Cardiac muscle cell (in vitro differentiated cells and primary cell): ENCODE data around the gene MYO1B. TPM values are rescaled to one million over a fixed set of nuclear protein-coding genes. Genes with fewer than 3 reads are reported as not detected.
"Not testable (repeated sequence)": the region's sequence is repeated elsewhere in the genome, so short reads cannot be mapped to it uniquely, and the experiment has no call there.

Experiments used
- DNase-seq, 2 donors: peaks; one replicate each; pipeline versions ENCODE4 v3.0.0 to v3.0.0-alpha.2; 2010 to 2017; ENCODE audit warnings: low read depth in 1 of 2, low spot score in 1 of 2
- H3K27ac ChIP-seq: fragments of 200-600 bp; sonication (generic); 2 replicates; pipeline ENCODE4 v1.5.1; 2016
- H3K27me3 ChIP-seq: fragments of 200-600 bp; sonication (generic); 2 replicates; pipeline ENCODE4 v1.6.0; 2016; ENCODE audit warnings: control low read depth
- H3K36me3 ChIP-seq: fragments of 200-600 bp; sonication (generic); 2 replicates; pipeline ENCODE4 v1.5.1; 2016; ENCODE audit warnings: control low read depth
- H3K4me1 ChIP-seq: fragments of 200-600 bp; sonication (generic); 2 replicates; pipeline ENCODE4 v1.8.1; 2017; ENCODE audit warnings: low read depth, mild to moderate bottlenecking, mixed run types
- H3K4me3 ChIP-seq: fragments of 200-600 bp; sonication (generic); 2 replicates; pipeline ENCODE4 v1.5.1; 2016; ENCODE audit warnings: mild to moderate bottlenecking
- H3K9me3 ChIP-seq: fragments of 200-600 bp; sonication (generic); 2 replicates; pipeline ENCODE4 v1.5.1; 2017; ENCODE audit warnings: low read depth, mild to moderate bottlenecking, control low read depth
- CTCF ChIP-seq: IDR thresholded peaks from 2 replicates; pipeline ENCODE4 v1.5.1; 2012; ENCODE audit warnings: low read depth, mild to moderate bottlenecking, low read length
- polyA plus RNA-seq: library from polyadenylated mRNA; unstranded; fragments of >200 nt; fragmentation: Nextera tagmentation; extraction: Ambion mirVana; gene quantifications from 2 replicates; pipeline ENCODE4 v1.2.1, GENCODE V29; 2016
- total RNA-seq: library from RNA; depleted of rRNA; stranded (reverse); fragments of >200 nt; gene quantifications from 2 replicates; pipeline ENCODE4 v1.2.3, GENCODE V29; 2016

Gene MYO1B
- total and polyA plus RNA-seq, 2 experiments from 2014 or later: 33.1 to 44.5 TPM

GRCh38 chr2:191443446-191443845, 198.2 kb downstream of the MYO1B start:
- no peak overlapping the region for H3K27ac ChIP-seq
- no peaks in the 10 kb centered on the region for H3K27me3 ChIP-seq
- H3K4me1 ChIP-seq: peaks cover 12% of the 10 kb centered on the region
- DNase-seq: no peak
- no peak overlapping the region for H3K4me3 ChIP-seq
- H3K9me3 ChIP-seq: no peaks in the 10 kb centered on the region
- H3K36me3 ChIP-seq: no peaks in the 10 kb centered on the region
- TF ChIP-seq CTCF: no peak

GRCh38 chr2:191446910-191447309, 201.7 kb downstream of the MYO1B start:
- Histone ChIP-seq H3K36me3 (no peaks in the 10 kb centered on the region), H3K27me3 (no peaks in the 10 kb centered on the region), H3K27ac (no peak overlapping the region), H3K4me1 (peaks cover 6% of the 10 kb centered on the region), H3K4me3 (no peak overlapping the region), H3K9me3 (no peaks in the 10 kb centered on the region)
- TF ChIP-seq CTCF: no peak
- DNase-seq: no peak

- H3K27ac ChIP-seq: no peak overlapping the region
- H3K9me3 ChIP-seq: no peaks in the 10 kb centered on the region
- DNase-seq: no peak
- no peaks in the 10 kb centered on the region for H3K36me3 ChIP-seq
- H3K27me3 ChIP-seq: no peaks in the 10 kb centered on the region
- H3K4me3 ChIP-seq: no peak overlapping the region
- TF ChIP-seq CTCF: no peak
- peaks cover 4% of the 10 kb centered on the region for H3K4me1 ChIP-seq
These were observed 205.9 kb downstream of the MYO1B start for GRCh38 chr2:191451116-191451515.

- Histone ChIP-seq H3K27ac (no peak overlapping the region), H3K4me3 (no peak overlapping the region), H3K9me3 (no peaks in the 10 kb centered on the region), H3K27me3 (no peaks in the 10 kb centered on the region), H3K4me1 (peaks cover 3% of the 10 kb centered on the region), H3K36me3 (no peaks in the 10 kb centered on the region)
- no peak for TF ChIP-seq CTCF
- DNase-seq: no peak
These were observed 206.9 kb downstream of the MYO1B start for GRCh38 chr2:191452065-191452464.

GRCh38 chr2:191453761-191454160, 208.6 kb downstream of the MYO1B start:
- H3K4me3 ChIP-seq: no peak overlapping the region
- H3K4me1 ChIP-seq: no peaks in the 10 kb centered on the region
- H3K9me3 ChIP-seq: no peaks in the 10 kb centered on the region
- H3K27ac ChIP-seq: no peak overlapping the region
- no peak for TF ChIP-seq CTCF
- no peaks in the 10 kb centered on the region for H3K36me3 ChIP-seq
- H3K27me3 ChIP-seq: no peaks in the 10 kb centered on the region
- DNase-seq: no peak

- not testable (repeated sequence) for H3K27ac ChIP-seq, H3K4me3 ChIP-seq, DNase-seq, H3K9me3 ChIP-seq, H3K27me3 ChIP-seq, H3K36me3 ChIP-seq, H3K4me1 ChIP-seq
These were observed 211.3 kb downstream of the MYO1B start for GRCh38 chr2:191456506-191456905.
